HepG2 (cell line): ENCODE results near the gene MAN2A2. TPM values are rescaled to one million over a fixed set of nuclear protein-coding genes. Genes with fewer than 3 reads are reported as not detected.
A peak's percentile ranks its signal among the peaks of the same experiment; 100 is the strongest.

Source experiments
- DNMT3B ChIP-seq: conservative IDR thresholded peaks from 2 replicates; pipeline ENCODE4 v1.6.1; 2016; ENCODE audit warnings: missing biosample characterization, control low read depth
- GABPB1 ChIP-seq: IDR thresholded peaks from 2 replicates; pipeline ENCODE4 v1.6.1; 2016; ENCODE audit warnings: mild to moderate bottlenecking, missing genetic modification reagents, moderate library complexity, missing compliant biosample characterization
- GLI4 ChIP-seq: sonication (generic); formaldehyde crosslinking; IDR thresholded peaks from 2 replicates; pipeline ENCODE4 v1.5.1; 2020; ENCODE audit warnings: missing genetic modification reagents, mild to moderate bottlenecking, moderate library complexity, borderline replicate concordance
- IKZF4 ChIP-seq: sonication (generic); formaldehyde crosslinking; IDR thresholded peaks from 2 replicates; pipeline ENCODE4 v1.5.1; 2020; ENCODE audit warnings: borderline replicate concordance, mild to moderate bottlenecking, low read depth, missing genetic modification reagents; ENCODE audit errors: not compliant biosample characterization
- SMAD1 ChIP-seq: sonication (generic); formaldehyde crosslinking; IDR thresholded peaks from 2 replicates; pipeline ENCODE4 v1.4.0; 2020; ENCODE audit warnings: missing genetic modification reagents, low read depth, mild to moderate bottlenecking, borderline replicate concordance
- ZGPAT ChIP-seq: IDR thresholded peaks from 2 replicates; pipeline ENCODE4 v1.6.1; 2016; ENCODE audit warnings: mild to moderate bottlenecking
- ZMYM3 ChIP-seq: sonication (generic); formaldehyde crosslinking; IDR thresholded peaks from 2 replicates; pipeline ENCODE4 v1.5.1; 2020; ENCODE audit warnings: mild to moderate bottlenecking, missing genetic modification reagents
- ZNF12 ChIP-seq: sonication (generic); formaldehyde crosslinking; IDR thresholded peaks from 2 replicates; pipeline ENCODE4 v1.5.0; 2020; ENCODE audit warnings: missing genetic modification reagents
- ZNF503 ChIP-seq: sonication (generic); formaldehyde crosslinking; IDR thresholded peaks from 2 replicates; pipeline ENCODE4 v1.4.0; 2020; ENCODE audit warnings: missing genetic modification reagents
- ZNF790 ChIP-seq: sonication (generic); formaldehyde crosslinking; IDR thresholded peaks from 2 replicates; pipeline ENCODE4 v1.8.0; 2022; ENCODE audit warnings: missing genetic modification reagents, mild to moderate bottlenecking, borderline replicate concordance
- polyA plus RNA-seq, 8 experiments: library from polyadenylated mRNA; depleted of rRNA in 3 of 8; stranded (reverse) in 7 of 8; unstranded in 1 of 8; fragments of >200 nt; fragmentation: Illumina TruSeq in 4 of 8; extraction: Trizol in 4 of 8; gene quantifications; 2 replicates each; pipeline versions ENCODE4 v1.2.1 to v1.2.3, GENCODE V29; 2011 to 2016; ENCODE audit warnings: low read depth in 4 of 8, missing spikeins in 1 of 8, mixed read lengths in 1 of 8; ENCODE audit not compliant: insufficient read depth in 1 of 8
- total RNA-seq, 5 experiments: library from RNA; depleted of rRNA; stranded (reverse); fragments of >200 nt; fragmentation: Illumina TruSeq; extraction: Trizol; gene quantifications; 2 replicates each; pipeline ENCODE4 v1.2.3, GENCODE V29; 2016; ENCODE audit warnings: low read depth in 1 of 5
- TF ChIP-seq, protein P1 (sequence below): sonication (generic); formaldehyde crosslinking; IDR thresholded peaks from 2 replicates; pipeline ENCODE4 v1.4.0; 2020; ENCODE audit warnings: missing genetic modification reagents
- TF ChIP-seq, protein P2 (sequence below): sonication (generic); formaldehyde crosslinking; IDR thresholded peaks from 2 replicates; pipeline ENCODE4 v1.8.0; 2022; ENCODE audit warnings: low read depth, missing genetic modification reagents
- TF ChIP-seq, protein P3 (sequence below): sonication (generic); formaldehyde crosslinking; IDR thresholded peaks from 2 replicates; pipeline ENCODE4 v1.8.1; 2023; ENCODE audit warnings: mild to moderate bottlenecking, missing genetic modification reagents
- TF ChIP-seq, protein P4 (sequence below): sonication (generic); formaldehyde crosslinking; IDR thresholded peaks from 2 replicates; pipeline ENCODE4 v1.9.0; 2021; ENCODE audit warnings: missing genetic modification reagents, mild to moderate bottlenecking, borderline replicate concordance
- TF ChIP-seq, protein P5 (sequence below): sonication (generic); formaldehyde crosslinking; IDR thresholded peaks from 2 replicates; pipeline ENCODE4 v1.8.0; 2022; ENCODE audit warnings: mild to moderate bottlenecking, missing genetic modification reagents

Gene MAN2A2
- total and polyA plus RNA-seq, 2 of the 13 experiments (the other 11 are each of a cell fraction or from before 2014, with no cell fraction given), result 17.5 to 51.5 TPM

- TF ChIP-seq SMAD1 (CRISPR knock-in tag), result 0 out of 2 replicates have a peak, but pooled peaks have one; percentile 26
- TF ChIP-seq, protein P1, sequence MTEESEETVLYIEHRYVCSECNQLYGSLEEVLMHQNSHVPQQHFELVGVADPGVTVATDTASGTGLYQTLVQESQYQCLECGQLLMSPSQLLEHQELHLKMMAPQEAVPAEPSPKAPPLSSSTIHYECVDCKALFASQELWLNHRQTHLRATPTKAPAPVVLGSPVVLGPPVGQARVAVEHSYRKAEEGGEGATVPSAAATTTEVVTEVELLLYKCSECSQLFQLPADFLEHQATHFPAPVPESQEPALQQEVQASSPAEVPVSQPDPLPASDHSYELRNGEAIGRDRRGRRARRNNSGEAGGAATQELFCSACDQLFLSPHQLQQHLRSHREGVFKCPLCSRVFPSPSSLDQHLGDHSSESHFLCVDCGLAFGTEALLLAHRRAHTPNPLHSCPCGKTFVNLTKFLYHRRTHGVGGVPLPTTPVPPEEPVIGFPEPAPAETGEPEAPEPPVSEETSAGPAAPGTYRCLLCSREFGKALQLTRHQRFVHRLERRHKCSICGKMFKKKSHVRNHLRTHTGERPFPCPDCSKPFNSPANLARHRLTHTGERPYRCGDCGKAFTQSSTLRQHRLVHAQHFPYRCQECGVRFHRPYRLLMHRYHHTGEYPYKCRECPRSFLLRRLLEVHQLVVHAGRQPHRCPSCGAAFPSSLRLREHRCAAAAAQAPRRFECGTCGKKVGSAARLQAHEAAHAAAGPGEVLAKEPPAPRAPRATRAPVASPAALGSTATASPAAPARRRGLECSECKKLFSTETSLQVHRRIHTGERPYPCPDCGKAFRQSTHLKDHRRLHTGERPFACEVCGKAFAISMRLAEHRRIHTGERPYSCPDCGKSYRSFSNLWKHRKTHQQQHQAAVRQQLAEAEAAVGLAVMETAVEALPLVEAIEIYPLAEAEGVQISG, result peak; percentile 74
- TF ChIP-seq, protein P2, sequence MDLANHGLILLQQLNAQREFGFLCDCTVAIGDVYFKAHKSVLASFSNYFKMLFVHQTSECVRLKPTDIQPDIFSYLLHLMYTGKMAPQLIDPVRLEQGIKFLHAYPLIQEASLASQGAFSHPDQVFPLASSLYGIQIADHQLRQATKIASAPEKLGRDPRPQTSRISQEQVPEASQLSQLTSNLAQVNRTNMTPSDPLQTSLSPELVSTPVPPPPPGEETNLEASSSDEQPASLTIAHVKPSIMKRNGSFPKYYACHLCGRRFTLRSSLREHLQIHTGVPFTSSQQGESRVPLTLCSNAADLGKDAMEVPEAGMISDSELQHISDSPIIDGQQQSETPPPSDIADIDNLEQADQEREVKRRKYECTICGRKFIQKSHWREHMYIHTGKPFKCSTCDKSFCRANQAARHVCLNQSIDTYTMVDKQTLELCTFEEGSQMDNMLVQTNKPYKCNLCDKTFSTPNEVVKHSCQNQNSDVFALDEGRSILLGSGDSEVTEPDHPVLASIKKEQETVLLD (CRISPR knock-in tag), result no peak
- no peak for TF ChIP-seq IKZF4 (CRISPR knock-in tag)
- TF ChIP-seq GLI4, result no peak
- no peak for TF ChIP-seq GABPB1 (CRISPR knock-in tag)
- TF ChIP-seq, protein P3, sequence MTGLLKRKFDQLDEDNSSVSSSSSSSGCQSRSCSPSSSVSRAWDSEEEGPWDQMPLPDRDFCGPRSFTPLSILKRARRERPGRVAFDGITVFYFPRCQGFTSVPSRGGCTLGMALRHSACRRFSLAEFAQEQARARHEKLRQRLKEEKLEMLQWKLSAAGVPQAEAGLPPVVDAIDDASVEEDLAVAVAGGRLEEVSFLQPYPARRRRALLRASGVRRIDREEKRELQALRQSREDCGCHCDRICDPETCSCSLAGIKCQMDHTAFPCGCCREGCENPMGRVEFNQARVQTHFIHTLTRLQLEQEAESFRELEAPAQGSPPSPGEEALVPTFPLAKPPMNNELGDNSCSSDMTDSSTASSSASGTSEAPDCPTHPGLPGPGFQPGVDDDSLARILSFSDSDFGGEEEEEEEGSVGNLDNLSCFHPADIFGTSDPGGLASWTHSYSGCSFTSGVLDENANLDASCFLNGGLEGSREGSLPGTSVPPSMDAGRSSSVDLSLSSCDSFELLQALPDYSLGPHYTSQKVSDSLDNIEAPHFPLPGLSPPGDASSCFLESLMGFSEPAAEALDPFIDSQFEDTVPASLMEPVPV (CRISPR knock-in tag), result no peak
- TF ChIP-seq ZNF790, result no peak
- no peak for TF ChIP-seq ZMYM3
- no peak for TF ChIP-seq ZGPAT (CRISPR knock-in tag)
- TF ChIP-seq ZNF12 (CRISPR knock-in tag), result no peak
- no peak for TF ChIP-seq DNMT3B
- TF ChIP-seq ZNF503 (CRISPR knock-in tag), result no peak
- TF ChIP-seq, protein P4, sequence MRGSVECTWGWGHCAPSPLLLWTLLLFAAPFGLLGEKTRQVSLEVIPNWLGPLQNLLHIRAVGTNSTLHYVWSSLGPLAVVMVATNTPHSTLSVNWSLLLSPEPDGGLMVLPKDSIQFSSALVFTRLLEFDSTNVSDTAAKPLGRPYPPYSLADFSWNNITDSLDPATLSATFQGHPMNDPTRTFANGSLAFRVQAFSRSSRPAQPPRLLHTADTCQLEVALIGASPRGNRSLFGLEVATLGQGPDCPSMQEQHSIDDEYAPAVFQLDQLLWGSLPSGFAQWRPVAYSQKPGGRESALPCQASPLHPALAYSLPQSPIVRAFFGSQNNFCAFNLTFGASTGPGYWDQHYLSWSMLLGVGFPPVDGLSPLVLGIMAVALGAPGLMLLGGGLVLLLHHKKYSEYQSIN (CRISPR knock-in tag), result no peak
- TF ChIP-seq, protein P5, sequence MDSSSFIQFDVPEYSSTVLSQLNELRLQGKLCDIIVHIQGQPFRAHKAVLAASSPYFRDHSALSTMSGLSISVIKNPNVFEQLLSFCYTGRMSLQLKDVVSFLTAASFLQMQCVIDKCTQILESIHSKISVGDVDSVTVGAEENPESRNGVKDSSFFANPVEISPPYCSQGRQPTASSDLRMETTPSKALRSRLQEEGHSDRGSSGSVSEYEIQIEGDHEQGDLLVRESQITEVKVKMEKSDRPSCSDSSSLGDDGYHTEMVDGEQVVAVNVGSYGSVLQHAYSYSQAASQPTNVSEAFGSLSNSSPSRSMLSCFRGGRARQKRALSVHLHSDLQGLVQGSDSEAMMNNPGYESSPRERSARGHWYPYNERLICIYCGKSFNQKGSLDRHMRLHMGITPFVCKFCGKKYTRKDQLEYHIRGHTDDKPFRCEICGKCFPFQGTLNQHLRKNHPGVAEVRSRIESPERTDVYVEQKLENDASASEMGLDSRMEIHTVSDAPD, result no peak
Measured at GRCh38 chr15:90934256-90934948, 31.3 kb downstream of the MAN2A2 start (continued).
